Measurements from ENCODE around the gene EIF3K. TPM values are rescaled to one million over a fixed set of nuclear protein-coding genes. Genes with fewer than 3 reads are reported as not detected.

Gene EIF3K
- total and polyA plus RNA-seq, 2 of the 13 experiments (the other 11 are each of a cell fraction or from before 2014, with no cell fraction given), result 179 to 258 TPM

DNA sequence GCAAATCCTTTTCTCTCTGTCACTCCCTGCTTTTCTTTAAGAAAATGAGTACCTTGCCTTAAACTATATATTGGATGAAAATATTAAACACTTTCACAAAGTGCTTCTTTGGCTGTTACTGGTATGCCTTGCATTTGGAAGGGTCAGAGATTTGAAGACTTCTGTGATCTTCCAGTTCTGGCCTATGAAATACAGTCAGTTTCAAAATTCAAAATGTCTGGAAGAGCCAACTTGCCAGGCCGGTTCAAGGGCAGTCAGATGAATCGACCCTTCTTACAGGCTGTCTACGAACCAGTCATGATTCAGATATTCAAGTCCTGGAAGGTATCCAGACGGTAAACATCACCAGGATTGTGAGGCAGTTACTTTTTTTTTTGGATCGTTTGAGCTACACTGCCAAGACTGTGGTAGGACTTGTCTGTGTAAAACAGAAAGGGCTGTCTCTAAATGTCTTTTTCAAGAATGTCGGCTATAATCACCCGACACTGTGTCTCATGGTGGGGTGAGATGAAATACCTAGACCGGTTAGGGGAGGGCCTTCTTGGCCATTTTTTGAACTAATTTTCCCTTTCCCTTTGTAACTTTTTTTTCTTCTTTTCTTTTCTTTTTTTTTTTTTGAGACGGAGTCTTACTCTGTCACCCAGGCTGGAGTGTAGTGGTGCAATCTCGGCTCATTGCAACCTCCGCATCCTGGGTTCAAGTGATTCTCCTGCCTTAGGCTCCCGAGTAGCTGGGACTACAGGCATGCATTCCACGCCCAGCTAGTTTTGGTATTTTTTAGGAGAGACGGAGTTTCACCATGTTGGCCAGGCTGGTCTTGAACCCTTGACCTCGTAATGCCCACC is 39.7 kb downstream of the EIF3K start (continued):
- TF ChIP-seq, protein P1, sequence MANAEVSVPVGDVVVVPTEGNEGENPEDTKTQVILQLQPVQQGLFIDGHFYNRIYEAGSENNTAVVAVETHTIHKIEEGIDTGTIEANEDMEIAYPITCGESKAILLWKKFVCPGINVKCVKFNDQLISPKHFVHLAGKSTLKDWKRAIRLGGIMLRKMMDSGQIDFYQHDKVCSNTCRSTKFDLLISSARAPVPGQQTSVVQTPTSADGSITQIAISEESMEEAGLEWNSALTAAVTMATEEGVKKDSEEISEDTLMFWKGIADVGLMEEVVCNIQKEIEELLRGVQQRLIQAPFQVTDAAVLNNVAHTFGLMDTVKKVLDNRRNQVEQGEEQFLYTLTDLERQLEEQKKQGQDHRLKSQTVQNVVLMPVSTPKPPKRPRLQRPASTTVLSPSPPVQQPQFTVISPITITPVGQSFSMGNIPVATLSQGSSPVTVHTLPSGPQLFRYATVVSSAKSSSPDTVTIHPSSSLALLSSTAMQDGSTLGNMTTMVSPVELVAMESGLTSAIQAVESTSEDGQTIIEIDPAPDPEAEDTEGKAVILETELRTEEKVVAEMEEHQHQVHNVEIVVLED (CRISPR knock-in tag; IDR thresholded peaks at IDR 0.05; ENCODE audit: borderline replicate concordance), result no peak
- TF ChIP-seq HDAC1 (CRISPR knock-in tag; IDR thresholded peaks at IDR 0.05) (peak; percentile 26; the same call in 1 of the 2 replicates), ARID3A (IDR thresholded peaks at IDR 0.05; ENCODE audit: low read depth, low read length) (peak; percentile 58; the same call in 1 of the 2 replicates), ZNF331 (CRISPR knock-in tag; IDR thresholded peaks at IDR 0.05) (peak; percentile 79; the same call in 1 of the 2 replicates), PATZ1 (CRISPR knock-in tag; IDR thresholded peaks at IDR 0.05) (no peak), AHR (CRISPR knock-in tag; IDR thresholded peaks at IDR 0.05) (no peak), MEIS2 (CRISPR knock-in tag; IDR thresholded peaks at IDR 0.05) (no peak), MTA1 (CRISPR knock-in tag; IDR thresholded peaks at IDR 0.05; ENCODE audit: borderline replicate concordance) (no peak), MED1 (CRISPR knock-in tag; IDR thresholded peaks at IDR 0.05) (peak; percentile 61; the same call in 1 of the 2 replicates), ELF3 (CRISPR knock-in tag; IDR thresholded peaks at IDR 0.05) (peak; percentile 65; the same call in 1 of the 2 replicates), TARDBP (CRISPR knock-in tag; IDR thresholded peaks at IDR 0.05) (peak; percentile 60; the same call in 1 of the 2 replicates), MTF2 (CRISPR knock-in tag; IDR thresholded peaks at IDR 0.05; ENCODE audit: borderline replicate concordance) (no peak), MAX (IDR thresholded peaks at IDR 0.05) (peak; percentile 25; the same call in 1 of the 2 replicates), ARID5B (CRISPR knock-in tag; IDR thresholded peaks at IDR 0.05) (peak; percentile 82)
- TF ChIP-seq, protein P2, sequence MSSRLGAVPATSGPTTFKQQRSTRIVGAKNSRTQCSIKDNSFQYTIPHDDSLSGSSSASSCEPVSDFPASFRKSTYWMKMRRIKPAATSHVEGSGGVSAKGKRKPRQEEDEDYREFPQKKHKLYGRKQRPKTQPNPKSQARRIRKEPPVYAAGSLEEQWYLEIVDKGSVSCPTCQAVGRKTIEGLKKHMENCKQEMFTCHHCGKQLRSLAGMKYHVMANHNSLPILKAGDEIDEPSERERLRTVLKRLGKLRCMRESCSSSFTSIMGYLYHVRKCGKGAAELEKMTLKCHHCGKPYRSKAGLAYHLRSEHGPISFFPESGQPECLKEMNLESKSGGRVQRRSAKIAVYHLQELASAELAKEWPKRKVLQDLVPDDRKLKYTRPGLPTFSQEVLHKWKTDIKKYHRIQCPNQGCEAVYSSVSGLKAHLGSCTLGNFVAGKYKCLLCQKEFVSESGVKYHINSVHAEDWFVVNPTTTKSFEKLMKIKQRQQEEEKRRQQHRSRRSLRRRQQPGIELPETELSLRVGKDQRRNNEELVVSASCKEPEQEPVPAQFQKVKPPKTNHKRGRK (CRISPR knock-in tag; IDR thresholded peaks at IDR 0.05), result 0 out of 2 replicates have a peak, but pooled peaks have one; percentile 67

Data from HepG2 (cell line).